ENCODE measurements around the gene ZNF836. TPM values are rescaled to one million over a fixed set of nuclear protein-coding genes. Genes with fewer than 3 reads are reported as not detected.

The ZNF836 gene
- total and polyA plus RNA-seq, 3 donors from 2014 or later, result 3.3 to 9.2 (median 5.4) TPM

GRCh38 chr19:52216401-52216800 lies 45.0 kb upstream of the ZNF836 start:
- H3K36me3 ChIP-seq (ENCODE audit: low read depth, missing control alignments), result no peaks in the 10 kb centered on the region
- no peak overlapping the region for H3K4me3 ChIP-seq
- intact Hi-C loops (cut with DNase I; ENCODE audit: low total_unique reads), result no loop called here
- no peaks in the 10 kb centered on the region for H3K4me1 ChIP-seq
- WGBS, 2 donors, result 94 to 100% methylated on average over 3 of the region's 3 CpGs
- no peak for DNase-seq
- no peaks in the 10 kb centered on the region for H3K27me3 ChIP-seq
- H3K9me3 ChIP-seq, result no peaks in the 10 kb centered on the region
- H3K27ac ChIP-seq, result no peak overlapping the region
- TF ChIP-seq POLR2A (IDR thresholded peaks at IDR 0.05), result no peak
- TF ChIP-seq, protein P1, sequence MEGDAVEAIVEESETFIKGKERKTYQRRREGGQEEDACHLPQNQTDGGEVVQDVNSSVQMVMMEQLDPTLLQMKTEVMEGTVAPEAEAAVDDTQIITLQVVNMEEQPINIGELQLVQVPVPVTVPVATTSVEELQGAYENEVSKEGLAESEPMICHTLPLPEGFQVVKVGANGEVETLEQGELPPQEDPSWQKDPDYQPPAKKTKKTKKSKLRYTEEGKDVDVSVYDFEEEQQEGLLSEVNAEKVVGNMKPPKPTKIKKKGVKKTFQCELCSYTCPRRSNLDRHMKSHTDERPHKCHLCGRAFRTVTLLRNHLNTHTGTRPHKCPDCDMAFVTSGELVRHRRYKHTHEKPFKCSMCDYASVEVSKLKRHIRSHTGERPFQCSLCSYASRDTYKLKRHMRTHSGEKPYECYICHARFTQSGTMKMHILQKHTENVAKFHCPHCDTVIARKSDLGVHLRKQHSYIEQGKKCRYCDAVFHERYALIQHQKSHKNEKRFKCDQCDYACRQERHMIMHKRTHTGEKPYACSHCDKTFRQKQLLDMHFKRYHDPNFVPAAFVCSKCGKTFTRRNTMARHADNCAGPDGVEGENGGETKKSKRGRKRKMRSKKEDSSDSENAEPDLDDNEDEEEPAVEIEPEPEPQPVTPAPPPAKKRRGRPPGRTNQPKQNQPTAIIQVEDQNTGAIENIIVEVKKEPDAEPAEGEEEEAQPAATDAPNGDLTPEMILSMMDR (IDR thresholded peaks at IDR 0.05), result no peak

DNA sequence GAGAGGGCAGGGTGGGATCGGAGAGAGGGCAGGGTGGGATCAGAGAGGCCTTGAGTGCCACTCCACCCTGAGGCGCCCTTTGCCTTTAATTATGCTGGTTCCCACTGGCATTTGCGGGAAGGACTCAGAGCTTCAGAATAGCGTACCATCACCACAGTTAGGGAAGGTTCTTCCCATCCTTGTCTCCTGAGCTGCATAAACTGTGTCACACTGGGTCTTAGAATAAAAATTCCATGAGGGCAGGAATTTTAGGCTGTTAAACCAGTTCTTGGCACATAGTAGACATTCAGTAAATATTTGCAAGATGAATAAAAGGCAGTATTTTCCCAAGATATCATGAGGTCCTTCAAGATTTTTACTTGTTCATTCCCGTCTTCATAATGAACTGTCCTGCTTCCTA lies 42.8 kb upstream of the ZNF836 start:
- 92 to 95% methylated on average over 5 of the region's 5 CpGs for whole genome bisulfite sequencing, 2 donors
- H3K36me3 ChIP-seq (ENCODE audit: low read depth, missing control alignments), result no peaks in the 10 kb centered on the region
- H3K27ac ChIP-seq, result no peak overlapping the region
- H3K4me3 ChIP-seq, result no peak overlapping the region
- no peaks in the 10 kb centered on the region for H3K4me1 ChIP-seq
- TF ChIP-seq POLR2A (IDR thresholded peaks at IDR 0.05), result no peak
- TF ChIP-seq, protein P1 (IDR thresholded peaks at IDR 0.05), result no peak
- H3K27me3 ChIP-seq, result no peaks in the 10 kb centered on the region
- no peaks in the 10 kb centered on the region for H3K9me3 ChIP-seq
- DNase-seq, result no peak
- intact Hi-C loops (cut with DNase I; ENCODE audit: low total_unique reads), result no loop called here

DNA sequence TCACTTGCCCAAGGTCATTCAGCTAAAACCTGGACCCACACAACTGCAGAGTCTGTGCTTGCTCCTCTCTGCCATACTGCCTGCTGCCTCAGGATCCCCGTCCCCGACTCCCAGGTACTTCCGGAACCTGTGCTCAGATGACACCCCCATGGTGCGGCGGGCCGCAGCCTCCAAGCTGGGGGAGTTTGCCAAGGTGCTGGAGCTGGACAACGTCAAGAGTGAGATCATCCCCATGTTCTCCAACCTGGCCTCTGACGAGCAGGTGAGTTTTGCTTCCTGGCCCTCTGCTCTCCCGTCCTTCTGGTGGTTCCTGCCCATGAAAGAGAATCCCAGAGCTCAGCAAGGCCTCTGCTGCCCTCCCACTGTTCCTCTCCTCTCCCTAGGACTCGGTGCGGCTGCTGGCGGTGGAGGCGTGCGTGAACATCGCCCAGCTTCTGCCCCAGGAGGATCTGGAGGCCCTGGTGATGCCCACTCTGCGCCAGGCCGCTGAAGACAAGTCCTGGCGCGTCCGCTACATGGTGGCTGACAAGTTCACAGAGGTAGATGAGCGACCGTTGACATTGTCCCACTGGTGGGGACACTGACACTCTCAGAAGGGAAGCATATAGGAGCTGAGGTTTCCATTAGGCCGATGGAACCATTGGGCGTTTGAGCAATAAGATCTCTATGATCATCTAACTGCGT lies 41.3 kb upstream of the ZNF836 start:
- TF ChIP-seq, protein P1 (IDR thresholded peaks at IDR 0.05), result no peak
- no peak for TF ChIP-seq POLR2A (IDR thresholded peaks at IDR 0.05)
- no peaks in the 10 kb centered on the region for H3K4me1 ChIP-seq
- H3K27me3 ChIP-seq, result no peaks in the 10 kb centered on the region
- intact Hi-C loops (cut with DNase I; ENCODE audit: low total_unique reads), result no loop called here
- no peak for DNase-seq
- H3K27ac ChIP-seq, result no peak overlapping the region
- no peaks in the 10 kb centered on the region for H3K9me3 ChIP-seq
- 92 to 96% methylated on average over 25 of the region's 25 CpGs for WGBS, 2 donors
- no peak overlapping the region for H3K4me3 ChIP-seq
- no peaks in the 10 kb centered on the region for H3K36me3 ChIP-seq (ENCODE audit: low read depth, missing control alignments)

DNA sequence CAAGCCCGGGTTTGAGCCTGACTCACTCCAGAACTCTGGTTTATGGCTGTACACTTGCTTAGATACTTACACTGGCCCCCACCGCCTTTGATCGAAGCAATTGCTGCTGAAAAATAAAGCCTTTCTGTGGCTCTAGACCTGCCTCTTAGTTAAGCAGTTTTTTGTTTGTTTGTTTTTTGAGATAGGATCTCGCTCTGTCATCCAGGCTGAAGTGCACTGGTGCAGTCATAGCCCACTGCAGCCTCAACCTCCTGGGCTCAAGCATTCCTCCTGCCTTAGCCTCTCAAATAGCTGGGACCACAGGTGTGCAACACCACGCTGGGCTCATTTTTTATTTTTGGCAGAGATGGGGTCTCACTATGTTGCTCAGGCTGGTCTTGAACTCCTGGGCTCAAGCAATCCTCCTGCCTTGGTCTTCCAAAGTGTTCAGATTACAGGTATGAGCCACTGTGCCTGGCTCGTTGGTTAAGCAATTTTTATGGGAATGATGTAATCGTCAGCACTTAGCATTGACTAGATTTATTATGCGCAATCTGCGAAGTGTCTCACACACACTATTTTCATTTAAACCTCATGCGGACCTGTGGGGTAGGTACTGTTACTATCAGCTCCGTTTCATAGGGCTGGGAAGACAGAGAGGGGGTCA lies 40.6 kb upstream of the ZNF836 start:
- TF ChIP-seq, protein P1 (IDR thresholded peaks at IDR 0.05), result no peak
- no peak for TF ChIP-seq POLR2A (IDR thresholded peaks at IDR 0.05)
- Histone ChIP-seq H3K27me3 (no peaks in the 10 kb centered on the region), H3K9me3 (no peaks in the 10 kb centered on the region), H3K36me3 (ENCODE audit: low read depth, missing control alignments) (no peaks in the 10 kb centered on the region), H3K4me3 (no peak overlapping the region), H3K4me1 (no peaks in the 10 kb centered on the region), H3K27ac (no peak overlapping the region)
- DNase-seq, result no peak
- WGBS, 2 donors, result 88 to 95% methylated on average over 11 of the region's 11 CpGs
- intact Hi-C loops (cut with DNase I; ENCODE audit: low total_unique reads), result no loop called here

GRCh38 chr19:52211203-52211602 lies 39.8 kb upstream of the ZNF836 start:
- Histone ChIP-seq H3K36me3 (ENCODE audit: low read depth, missing control alignments) (no peaks in the 10 kb centered on the region), H3K27ac (no peak overlapping the region), H3K9me3 (no peaks in the 10 kb centered on the region), H3K4me1 (no peaks in the 10 kb centered on the region), H3K27me3 (no peaks in the 10 kb centered on the region), H3K4me3 (no peak overlapping the region)
- 92 to 94% methylated on average over 20 of the region's 20 CpGs for WGBS, 2 donors
- no peak for TF ChIP-seq POLR2A (IDR thresholded peaks at IDR 0.05)
- TF ChIP-seq, protein P1 (IDR thresholded peaks at IDR 0.05), result no peak
- intact Hi-C loops (cut with DNase I; ENCODE audit: low total_unique reads), result no loop called here
- DNase-seq, result no peak
